Adipose tissue (tissue), 3 donors: ENCODE measurements around the gene LRIF1. TPM values are rescaled to one million over a fixed set of nuclear protein-coding genes. Genes with fewer than 3 reads are reported as not detected.
A peak's percentile ranks its signal among the peaks of the same experiment; 100 is the strongest.
"Not testable (repeated sequence)": the region's sequence is repeated elsewhere in the genome, so short reads cannot be mapped to it uniquely, and the experiment has no call there.

Experiments used
- H3K27ac ChIP-seq: one replicate; pipeline ENCODE4 v1.5.1; 2013; ENCODE audit warnings: low read depth, low read length
- WGBS, 3 donors: extraction: QIAGEN DNeasy Blood & Tissue Kit; methylation state at CpG; one replicate each; pipeline ENCODE4 v1.1.7; 2013; 5-methylcytosine and 5-hydroxymethylcytosine counted together
- polyA plus RNA-seq, 3 donors: library from polyadenylated mRNA; stranded (reverse); fragments of 200-250 nt; gene quantifications; one replicate each; pipeline ENCODE4 v1.2.3, GENCODE V29; 2013
- donor health status: healthy with polysubstance abuse.
- donor health status: Bipolar disorder and iron deficiency.
- donor health status: healthy.

Gene LRIF1
- polyA plus RNA-seq = 1 to 10 TPM; 3.0 to 8.7 (median 3.5) TPM

DNA sequence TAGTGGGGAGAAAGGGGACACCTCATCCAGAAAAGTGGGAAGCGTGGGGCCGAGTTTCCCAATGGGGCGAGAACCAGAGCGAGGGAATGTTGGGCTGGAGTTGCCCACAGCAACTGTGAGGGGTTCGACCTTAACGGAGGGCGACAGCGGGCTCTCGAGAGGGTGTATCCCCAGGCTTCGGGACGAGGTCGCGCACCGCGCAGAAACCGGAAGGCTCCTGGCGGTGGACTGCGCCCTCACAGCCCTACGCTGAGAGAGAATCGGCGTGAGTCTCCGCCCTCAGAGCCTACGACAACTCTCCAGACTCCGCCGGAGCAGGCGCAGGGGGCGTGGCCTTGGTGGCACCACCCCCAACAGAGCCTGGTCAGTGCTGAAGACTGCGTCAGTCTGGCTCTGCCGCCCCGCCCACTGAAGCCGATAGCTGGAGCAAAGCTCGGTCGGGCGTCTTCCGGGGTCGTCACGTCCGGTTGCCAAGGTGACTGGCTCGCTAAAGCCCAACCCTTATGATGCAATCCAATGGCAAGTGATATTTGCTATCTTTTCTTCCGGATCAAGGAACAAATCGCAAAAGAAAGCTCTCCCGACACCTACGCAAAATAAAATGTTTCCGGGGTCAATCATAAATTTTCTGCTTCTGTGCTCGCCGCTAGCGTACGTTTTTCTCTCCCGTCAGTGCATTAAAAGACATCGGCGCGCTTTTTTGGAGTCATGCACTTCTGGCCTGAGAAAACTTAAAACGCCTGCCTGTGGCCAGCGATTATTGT, at the start of gene LRIF1:
LRIF1 (minus strand) TSS at position 232 of the 764 bp plus-strand sequence. CDS start 234 bp downstream, outside the sequence.
- H3K27ac ChIP-seq = peak within 1 kb of the TSS; percentile 74
- 1 to 2% (median 2%) methylated on average over 54 of the region's 54 CpGs for whole genome bisulfite sequencing, 3 donors

- H3K27ac ChIP-seq = no peak overlapping the region
- 82 to 89% (median 85%) methylated on average over 2 of the region's 2 CpGs for WGBS, 3 donors
These were observed 44.3 kb upstream of the LRIF1 start for GRCh38 chr1:111008031-111008430.

GRCh38 chr1:111006556-111006955, 42.8 kb upstream of the LRIF1 start:
- no peak overlapping the region for H3K27ac ChIP-seq
- 74 to 92% (median 87%) methylated on average over 1 of the region's 1 CpG for WGBS, 3 donors

DNA sequence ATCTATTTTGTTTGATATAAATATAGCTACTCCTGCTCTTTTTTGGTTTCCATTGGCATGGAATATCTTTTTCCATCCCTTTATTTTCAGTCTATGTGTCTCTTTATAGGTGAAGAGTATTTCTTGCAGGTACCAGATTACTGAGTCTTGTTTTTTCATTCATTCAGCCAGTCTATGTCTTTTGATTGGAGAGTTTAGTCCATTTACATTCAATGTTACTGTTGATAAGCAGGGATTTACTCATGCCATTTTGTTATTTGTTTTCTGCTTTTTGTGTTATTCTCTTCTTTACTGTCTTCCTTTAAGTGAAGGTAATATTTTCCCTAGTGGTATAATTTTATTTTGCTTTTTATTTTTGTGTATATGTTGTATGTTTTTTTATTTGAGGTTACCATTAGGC, 35.9 kb upstream of the LRIF1 start:
- H3K27ac ChIP-seq = not testable (repeated sequence)

- whole genome bisulfite sequencing, 3 donors = 13 to 23% (median 18%) methylated on average over 2 of the region's 2 CpGs
These were observed 28.6 kb upstream of the LRIF1 start for GRCh38 chr1:110992329-110992728.

GRCh38 chr1:110991295-110991694, 27.6 kb upstream of the LRIF1 start:
- WGBS, 3 donors = 63 to 84% (median 78%) methylated on average over 1 of the region's 1 CpG
- not testable (repeated sequence) for H3K27ac ChIP-seq

More at GRCh38 chr1:110992329-110992728, 28.6 kb upstream of the LRIF1 start:
- not testable (repeated sequence) for H3K27ac ChIP-seq

DNA sequence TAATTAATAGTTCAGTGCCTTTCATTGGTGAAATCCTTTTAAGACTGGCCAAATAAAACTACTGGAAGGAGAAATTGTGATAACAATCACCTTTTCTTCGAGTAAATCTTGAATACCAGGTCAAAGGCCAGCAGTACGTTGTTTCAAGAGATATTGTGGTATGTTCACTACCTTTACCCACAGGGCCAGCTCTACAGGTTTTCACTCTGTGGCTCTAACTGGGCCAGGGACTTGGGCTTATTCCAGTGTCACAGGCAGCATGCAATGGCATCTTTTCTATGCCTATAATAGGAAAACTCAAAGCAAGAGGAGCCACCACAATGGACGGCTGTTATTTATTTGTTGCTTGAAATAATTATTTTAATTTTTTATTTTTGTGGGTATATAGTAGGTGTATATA, 26.8 kb upstream of the LRIF1 start:
- WGBS, 3 donors = 64 to 81% (median 80%) methylated on average over 3 of the region's 3 CpGs
- no peak overlapping the region for H3K27ac ChIP-seq

GRCh38 chr1:110986407-110986891, 22.7 kb upstream of the LRIF1 start:
- no peak overlapping the region for H3K27ac ChIP-seq

DNA sequence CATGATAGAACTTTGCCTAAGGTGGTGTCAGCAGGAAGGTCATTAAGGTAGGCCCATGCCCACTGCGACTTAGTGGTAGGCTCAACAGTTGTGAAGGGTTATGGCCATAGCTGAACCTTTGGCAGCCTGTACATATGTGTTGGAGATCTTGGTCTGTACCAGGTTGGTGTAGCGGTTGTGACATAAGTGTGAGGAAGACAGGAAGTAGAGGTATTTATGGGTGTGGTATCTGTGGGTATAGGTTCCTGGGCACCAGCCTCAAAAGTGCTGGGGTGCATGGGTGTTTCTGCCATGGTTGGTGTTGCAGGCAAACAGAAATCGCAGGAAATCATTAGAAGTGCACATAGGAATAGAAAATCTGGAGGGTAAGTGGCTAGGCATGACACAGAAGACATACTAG, 18.6 kb upstream of the LRIF1 start:
- WGBS, 3 donors = 56 to 71% (median 64%) methylated on average over 3 of the region's 3 CpGs
- H3K27ac ChIP-seq = no peak overlapping the region

GRCh38 chr1:110979154-110979553, 15.4 kb upstream of the LRIF1 start:
- no peak overlapping the region for H3K27ac ChIP-seq
- WGBS, 3 donors = 79 to 87% (median 83%) methylated on average over 2 of the region's 2 CpGs

DNA sequence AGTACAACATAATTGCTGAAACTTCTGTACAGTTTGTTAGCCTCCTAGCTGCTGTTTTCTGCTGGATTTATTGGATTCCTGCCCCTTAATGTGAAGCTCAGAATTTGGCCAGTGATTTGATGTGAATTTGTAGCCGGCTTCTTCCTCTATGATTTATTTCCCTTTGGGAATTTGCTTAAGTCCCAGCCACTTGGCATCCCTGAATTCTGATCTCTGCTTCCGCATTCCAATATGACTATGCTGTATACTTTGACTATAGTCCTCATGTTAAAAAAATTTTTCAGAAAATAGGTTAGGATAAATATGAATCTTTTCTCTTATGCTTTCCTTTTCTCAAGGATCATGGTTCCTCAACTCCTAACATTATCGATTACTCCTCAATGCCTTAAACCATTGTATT, 12.4 kb upstream of the LRIF1 start:
- no peak overlapping the region for H3K27ac ChIP-seq
- 86 to 89% (median 89%) methylated on average over 3 of the region's 3 CpGs for WGBS, 3 donors

DNA sequence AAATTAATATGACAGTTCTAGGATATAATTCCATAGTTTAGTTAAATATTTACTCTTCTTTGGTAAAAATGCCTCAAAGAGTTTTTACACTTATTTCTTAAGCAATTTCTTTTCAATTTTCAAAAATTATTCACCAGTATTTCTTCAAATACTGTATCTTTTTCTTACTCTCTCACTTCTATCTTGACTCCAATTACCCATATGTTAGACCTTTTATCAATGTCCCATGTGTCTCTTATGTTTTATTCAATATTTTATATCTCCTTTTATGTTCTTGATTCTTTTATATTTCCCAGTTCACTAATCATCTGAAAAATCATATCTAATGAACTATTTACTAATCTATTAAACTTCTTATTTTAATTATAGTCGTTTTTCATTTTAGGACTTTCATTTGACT, 11.5 kb upstream of the LRIF1 start:
- H3K27ac ChIP-seq = no peak overlapping the region
- 32 to 58% (median 56%) methylated on average over 1 of the region's 1 CpG for WGBS, 3 donors

GRCh38 chr1:110967256-110967655, 3.5 kb upstream of the LRIF1 start:
- WGBS, 3 donors = 61 to 76% (median 68%) methylated on average over 1 of the region's 1 CpG
- H3K27ac ChIP-seq = no peak overlapping the region

DNA sequence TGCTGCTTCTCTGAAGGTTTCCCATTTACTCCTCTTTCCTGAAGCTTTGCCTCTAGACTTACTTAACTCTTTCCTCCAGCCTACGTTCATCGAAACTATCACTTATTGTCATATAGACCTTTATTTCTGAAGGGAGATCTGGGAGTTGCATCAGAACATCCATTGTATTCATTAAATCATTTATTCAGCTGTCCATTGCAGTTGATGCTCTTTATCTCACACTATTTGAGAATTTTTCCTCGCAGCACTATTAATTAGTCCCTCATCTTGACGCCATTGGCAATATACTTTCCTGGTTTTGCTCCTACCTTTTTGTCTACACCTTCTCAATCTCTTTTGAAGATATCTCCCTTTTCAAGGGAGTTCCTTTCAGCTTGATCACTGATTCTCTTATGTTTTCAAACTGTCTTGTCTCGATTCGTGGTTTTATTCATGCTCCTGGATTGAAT, 757 bp upstream of the LRIF1 start:
- 52 to 56% (median 55%) methylated on average over 6 of the region's 6 CpGs for WGBS, 3 donors
- no peak overlapping the region for H3K27ac ChIP-seq

DNA sequence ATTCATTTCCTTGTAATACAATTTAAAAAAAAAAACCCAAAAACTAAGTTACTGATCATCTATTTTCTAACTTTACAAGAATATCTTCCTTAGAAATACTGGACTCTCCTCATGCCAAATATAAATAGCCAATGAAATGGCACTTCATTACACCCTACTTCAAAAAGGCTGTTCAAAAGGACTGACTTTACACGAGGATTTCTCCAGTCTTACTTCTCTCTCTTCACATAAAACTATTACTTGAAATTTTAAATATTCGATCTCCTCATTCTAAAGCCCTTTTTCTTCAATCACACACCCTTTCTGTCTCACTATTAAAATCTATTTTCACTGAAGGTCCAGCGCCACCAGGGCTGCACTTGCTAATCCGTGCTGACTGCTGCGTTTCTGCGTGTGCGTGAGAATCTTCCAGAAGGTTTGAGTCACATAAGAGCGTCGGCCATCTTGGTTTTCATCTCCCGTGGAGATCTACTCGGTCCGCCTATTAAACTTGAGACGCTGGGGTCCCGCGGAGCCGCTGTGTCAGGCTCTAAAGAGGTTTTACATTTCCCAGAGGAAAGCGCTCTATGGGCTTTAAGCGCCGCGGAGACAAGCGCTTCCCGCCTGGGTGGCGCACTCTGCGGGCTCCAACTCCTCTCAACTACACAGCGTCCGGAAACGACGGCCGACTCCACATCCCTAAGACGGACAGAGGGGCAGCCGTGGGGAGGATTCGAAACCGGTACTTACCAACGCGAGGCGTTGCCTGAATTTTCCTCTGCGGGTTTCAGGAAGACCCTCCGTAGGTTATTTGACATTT, 631 bp downstream of the LRIF1 start:
- peak overlapping the region; percentile 74 for H3K27ac ChIP-seq
- 4 to 7% (median 6%) methylated on average over 38 of the region's 38 CpGs for WGBS, 3 donors

DNA sequence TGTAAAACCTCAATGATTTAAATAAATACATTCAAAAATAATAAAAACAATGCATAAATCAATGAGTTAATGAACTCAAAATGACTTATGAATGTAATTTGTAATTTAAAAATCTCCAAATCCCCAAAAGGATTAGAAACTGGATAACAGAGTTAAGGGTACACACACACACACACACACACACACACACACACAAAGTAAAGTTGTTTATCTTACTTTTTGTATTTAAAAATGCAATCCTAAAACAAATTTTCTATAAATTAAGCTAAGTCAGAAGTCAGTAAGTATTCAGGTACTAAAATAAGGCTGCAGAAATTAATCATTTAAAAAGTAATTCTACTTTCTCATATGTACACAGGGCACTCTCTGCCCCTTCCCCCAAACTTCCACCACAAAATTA, 1.8 kb downstream of the LRIF1 start:
- no peak overlapping the region for H3K27ac ChIP-seq

GRCh38 chr1:110960777-110961420, 2.8 kb downstream of the LRIF1 start:
- WGBS, 3 donors = 85 to 95% (median 94%) methylated on average over 2 of the region's 2 CpGs

DNA sequence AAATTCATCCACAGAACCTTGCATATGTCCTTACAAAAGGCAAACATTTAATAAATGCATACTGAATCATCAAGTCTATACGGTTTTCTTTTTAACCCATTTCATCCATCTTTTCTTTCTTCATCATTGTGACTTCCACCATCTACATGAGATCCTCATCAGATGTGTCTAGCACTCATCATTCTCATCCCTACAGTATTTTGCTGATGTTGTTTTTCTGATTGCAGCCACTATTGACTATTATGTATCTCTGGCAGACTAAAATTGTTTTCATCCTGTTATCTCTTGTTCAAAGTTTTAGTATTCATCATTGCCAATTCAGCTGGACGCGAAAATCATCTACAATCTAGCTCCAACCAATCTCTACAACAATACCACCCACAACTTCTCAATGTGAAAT, 5.9 kb downstream of the LRIF1 start:
- 96 to 99% (median 97%) methylated on average over 3 of the region's 3 CpGs for WGBS, 3 donors

More at GRCh38 chr1:110960777-110961420, 2.8 kb downstream of the LRIF1 start:
- no peak overlapping the region for H3K27ac ChIP-seq

GRCh38 chr1:110956586-110956985, 7.1 kb downstream of the LRIF1 start:
- H3K27ac ChIP-seq = no peak overlapping the region
- 81 to 97% (median 87%) methylated on average over 4 of the region's 4 CpGs for WGBS, 3 donors

More for the DNA sequence above, 5.9 kb downstream of the LRIF1 start:
- no peak overlapping the region for H3K27ac ChIP-seq
